ENCODE measurements around the gene SCARB1. TPM values are rescaled to one million over a fixed set of nuclear protein-coding genes. Genes with fewer than 3 reads are reported as not detected.
A peak's percentile ranks its signal among the peaks of the same experiment; 100 is the strongest.

SCARB1 gene
- total RNA-seq, 1 donor from 2014 or later, result 4.3 TPM

DNA sequence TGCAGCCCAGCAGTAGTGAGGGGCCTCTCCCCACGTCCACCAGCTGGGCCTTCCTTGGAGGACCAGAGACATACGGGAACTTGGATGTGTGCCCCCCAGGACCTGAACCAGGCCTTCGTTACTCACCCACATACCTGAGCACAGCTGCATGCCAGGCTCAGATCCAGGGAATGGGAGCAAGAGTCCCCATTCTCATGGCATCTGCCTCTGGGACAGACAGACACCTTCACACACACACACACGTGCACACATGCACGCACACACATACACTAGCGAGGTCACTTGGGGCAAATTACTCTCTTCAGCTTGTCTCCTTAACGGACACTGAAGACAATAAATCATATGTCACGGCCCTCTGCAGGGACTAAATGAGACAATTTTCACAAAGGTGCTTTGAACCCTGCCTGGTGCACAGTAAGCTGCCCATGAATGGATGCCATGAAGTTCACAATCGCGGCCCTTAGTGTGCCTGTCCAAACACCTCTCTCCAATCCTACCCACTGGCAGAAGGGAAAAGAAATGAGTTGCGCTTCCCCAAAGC, 5.7 kb downstream of the SCARB1 start:
- Histone ChIP-seq H3K27me3 (peaks cover 15% of the 10 kb centered on the region), H3K27ac (no peak overlapping the region), H3K79me2 (ENCODE audit: low read depth) (no peaks in the 10 kb centered on the region), H3K36me3 (no peaks in the 10 kb centered on the region), H3K9me3 (ENCODE audit: low read depth) (no peaks in the 10 kb centered on the region), H3K9ac (no peak overlapping the region), H2AFZ (replicated peaks) (no peak overlapping the region), H3K4me3 (no peak overlapping the region), H3K4me2 (no peak overlapping the region), H3F3A (ENCODE audit: low read depth) (peaks cover 11% of the 10 kb centered on the region), H3K4me1 (peaks cover 5% of the 10 kb centered on the region), H4K20me1 (ENCODE audit: low read depth) (peaks cover 8% of the 10 kb centered on the region)
- Mint-ChIP-seq H3K27me3 (ENCODE audit: insufficient read depth, low read depth) (peaks cover 12% of the 10 kb centered on the region), H3K36me3 (peaks cover 1% of the 10 kb centered on the region), H3K9me3 (no peaks in the 10 kb centered on the region), H3K4me1 (peaks cover 45% of the 10 kb centered on the region), H3K27ac (no peak overlapping the region), H3K4me3 (no peak overlapping the region)
- no peak for DNase-seq (ENCODE audit: low spot score)
- TF ChIP-seq EZH2 (IDR thresholded peaks at IDR 0.05), result no peak
- TF ChIP-seq EZH2phosphoT487 (IDR thresholded peaks at IDR 0.05), result no peak
- TF ChIP-seq, protein P1, sequence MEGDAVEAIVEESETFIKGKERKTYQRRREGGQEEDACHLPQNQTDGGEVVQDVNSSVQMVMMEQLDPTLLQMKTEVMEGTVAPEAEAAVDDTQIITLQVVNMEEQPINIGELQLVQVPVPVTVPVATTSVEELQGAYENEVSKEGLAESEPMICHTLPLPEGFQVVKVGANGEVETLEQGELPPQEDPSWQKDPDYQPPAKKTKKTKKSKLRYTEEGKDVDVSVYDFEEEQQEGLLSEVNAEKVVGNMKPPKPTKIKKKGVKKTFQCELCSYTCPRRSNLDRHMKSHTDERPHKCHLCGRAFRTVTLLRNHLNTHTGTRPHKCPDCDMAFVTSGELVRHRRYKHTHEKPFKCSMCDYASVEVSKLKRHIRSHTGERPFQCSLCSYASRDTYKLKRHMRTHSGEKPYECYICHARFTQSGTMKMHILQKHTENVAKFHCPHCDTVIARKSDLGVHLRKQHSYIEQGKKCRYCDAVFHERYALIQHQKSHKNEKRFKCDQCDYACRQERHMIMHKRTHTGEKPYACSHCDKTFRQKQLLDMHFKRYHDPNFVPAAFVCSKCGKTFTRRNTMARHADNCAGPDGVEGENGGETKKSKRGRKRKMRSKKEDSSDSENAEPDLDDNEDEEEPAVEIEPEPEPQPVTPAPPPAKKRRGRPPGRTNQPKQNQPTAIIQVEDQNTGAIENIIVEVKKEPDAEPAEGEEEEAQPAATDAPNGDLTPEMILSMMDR (IDR thresholded peaks at IDR 0.05), result no peak

DNA sequence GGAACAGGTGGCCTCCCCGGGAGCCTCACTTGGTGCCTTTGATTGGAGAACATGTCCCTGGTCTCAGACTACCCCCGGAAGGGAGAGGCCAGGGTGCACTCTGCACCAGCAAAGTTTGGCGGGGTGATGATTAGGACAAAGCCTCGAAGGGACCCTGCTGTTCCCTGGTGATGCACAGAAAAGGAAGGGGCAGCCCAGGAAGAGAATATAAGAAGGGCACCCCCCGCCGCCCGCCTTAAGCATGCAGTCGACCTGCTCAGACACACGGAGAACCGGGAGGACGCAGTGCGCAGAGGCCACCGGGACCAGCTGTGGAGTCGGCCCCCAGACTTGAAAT, 6.9 kb downstream of the SCARB1 start:
- Histone ChIP-seq H3K9ac (no peak overlapping the region), H3K9me3 (ENCODE audit: low read depth) (no peaks in the 10 kb centered on the region), H2AFZ (replicated peaks) (no peak overlapping the region), H3F3A (ENCODE audit: low read depth) (no peaks in the 10 kb centered on the region), H3K4me3 (no peak overlapping the region), H4K20me1 (ENCODE audit: low read depth) (peaks cover 3% of the 10 kb centered on the region), H3K4me1 (no peaks in the 10 kb centered on the region), H3K4me2 (no peak overlapping the region), H3K27ac (no peak overlapping the region), H3K79me2 (ENCODE audit: low read depth) (no peaks in the 10 kb centered on the region), H3K36me3 (no peaks in the 10 kb centered on the region), H3K27me3 (peaks cover 3% of the 10 kb centered on the region)
- DNase-seq (ENCODE audit: low spot score), result no peak
- Mint-ChIP-seq H3K27ac (no peak overlapping the region), H3K27me3 (ENCODE audit: insufficient read depth, low read depth) (peaks cover 8% of the 10 kb centered on the region), H3K36me3 (peaks cover 4% of the 10 kb centered on the region), H3K4me1 (peaks cover 37% of the 10 kb centered on the region), H3K4me3 (no peak overlapping the region), H3K9me3 (no peaks in the 10 kb centered on the region)
- TF ChIP-seq, protein P1 (IDR thresholded peaks at IDR 0.05), result no peak
- no peak for TF ChIP-seq EZH2 (IDR thresholded peaks at IDR 0.05)
- TF ChIP-seq EZH2phosphoT487 (IDR thresholded peaks at IDR 0.05), result no peak

DNA sequence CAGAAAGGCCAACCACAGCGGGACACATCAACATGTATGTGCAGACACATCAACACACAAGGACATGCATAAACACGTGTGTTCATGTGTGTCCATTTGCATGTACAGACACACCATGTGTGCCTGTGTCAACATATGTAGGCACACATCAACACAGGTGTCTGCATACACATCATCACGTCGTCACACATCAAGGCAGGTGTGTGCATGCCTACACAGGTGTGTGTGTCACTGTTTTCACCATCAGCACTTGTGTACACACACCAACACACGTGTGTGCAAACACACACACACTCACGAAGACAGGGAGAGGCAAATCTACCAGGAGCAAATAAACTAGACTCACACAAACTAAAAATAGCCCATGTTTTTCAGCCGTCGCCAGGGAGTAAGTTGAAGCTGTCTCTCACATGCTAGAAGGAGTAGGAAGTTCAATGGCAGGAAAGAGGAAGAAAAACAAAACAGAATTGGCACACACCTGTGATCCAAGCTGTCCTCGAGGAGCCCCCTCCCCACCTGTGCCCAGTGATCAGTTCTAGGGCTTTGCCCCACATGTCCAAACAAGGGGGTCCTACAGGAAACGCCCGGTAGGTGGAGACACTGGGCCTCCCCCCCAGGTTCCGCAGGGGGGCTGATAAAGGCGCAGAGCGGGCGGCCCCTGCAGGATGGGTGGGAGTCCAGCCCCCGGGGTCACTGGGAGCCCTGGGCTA, 7.4 kb downstream of the SCARB1 start:
- no peaks in the 10 kb centered on the region for H3K4me1 ChIP-seq
- TF ChIP-seq, protein P1 (IDR thresholded peaks at IDR 0.05), result no peak
- no peak for TF ChIP-seq EZH2phosphoT487 (IDR thresholded peaks at IDR 0.05)

More for the DNA sequence above, 7.4 kb downstream of the SCARB1 start:
- Histone ChIP-seq H3K36me3 (no peaks in the 10 kb centered on the region), H3K4me2 (no peak overlapping the region), H3K27me3 (no peaks in the 10 kb centered on the region), H3K4me3 (no peak overlapping the region), H3F3A (ENCODE audit: low read depth) (no peaks in the 10 kb centered on the region), H2AFZ (replicated peaks) (no peak overlapping the region), H3K9me3 (ENCODE audit: low read depth) (no peaks in the 10 kb centered on the region), H3K79me2 (ENCODE audit: low read depth) (no peaks in the 10 kb centered on the region), H3K27ac (no peak overlapping the region), H4K20me1 (ENCODE audit: low read depth) (peaks cover 3% of the 10 kb centered on the region), H3K9ac (no peak overlapping the region)
- Mint-ChIP-seq H3K4me1 (peaks cover 33% of the 10 kb centered on the region), H3K36me3 (peaks cover 4% of the 10 kb centered on the region), H3K27me3 (ENCODE audit: insufficient read depth, low read depth) (peaks cover 8% of the 10 kb centered on the region), H3K9me3 (no peaks in the 10 kb centered on the region), H3K27ac (peak overlapping the region; percentile 51), H3K4me3 (no peak overlapping the region)
- no peak for DNase-seq (ENCODE audit: low spot score)

All from neural progenitor cell (in vitro differentiated cells).